PC-3 (cell line): ENCODE data around the gene RNF11.

ENCODE experiments used
- CTCF ChIP-seq: fragments of 300-600 bp; sonication (generic); conservative IDR thresholded peaks from 2 replicates; pipeline ENCODE4 v1.5.1; 2017; ENCODE audit warnings: antibody characterized with exemption, low read depth, mild to moderate bottlenecking, low read length
- EZH2 ChIP-seq: fragments of 300-600 bp; sonication (generic); IDR thresholded peaks from one replicate; pipeline ENCODE4 v1.6.1; 2017; ENCODE audit warnings: antibody characterized with exemption, mild to moderate bottlenecking, low read length; ENCODE audit not compliant: unreplicated experiment
- EZH2phosphoT487 ChIP-seq: fragments of 300-600 bp; sonication (generic); IDR thresholded peaks from 2 replicates; pipeline ENCODE4 v1.6.1; 2018; ENCODE audit warnings: mild to moderate bottlenecking, antibody characterized with exemption, low read length, borderline replicate concordance

- TF ChIP-seq CTCF (no peak), EZH2phosphoT487 (no peak), EZH2 (no peak)
Observed at GRCh38 chr1:51255331-51255730, 19.3 kb downstream of the RNF11 start.
